Measurements from ENCODE around the gene REX1BD. TPM values are rescaled to one million over a fixed set of nuclear protein-coding genes. Genes with fewer than 3 reads are reported as not detected.

REX1BD gene
- total RNA-seq, 1 experiment from 2014 or later: 61.4 TPM

DNA sequence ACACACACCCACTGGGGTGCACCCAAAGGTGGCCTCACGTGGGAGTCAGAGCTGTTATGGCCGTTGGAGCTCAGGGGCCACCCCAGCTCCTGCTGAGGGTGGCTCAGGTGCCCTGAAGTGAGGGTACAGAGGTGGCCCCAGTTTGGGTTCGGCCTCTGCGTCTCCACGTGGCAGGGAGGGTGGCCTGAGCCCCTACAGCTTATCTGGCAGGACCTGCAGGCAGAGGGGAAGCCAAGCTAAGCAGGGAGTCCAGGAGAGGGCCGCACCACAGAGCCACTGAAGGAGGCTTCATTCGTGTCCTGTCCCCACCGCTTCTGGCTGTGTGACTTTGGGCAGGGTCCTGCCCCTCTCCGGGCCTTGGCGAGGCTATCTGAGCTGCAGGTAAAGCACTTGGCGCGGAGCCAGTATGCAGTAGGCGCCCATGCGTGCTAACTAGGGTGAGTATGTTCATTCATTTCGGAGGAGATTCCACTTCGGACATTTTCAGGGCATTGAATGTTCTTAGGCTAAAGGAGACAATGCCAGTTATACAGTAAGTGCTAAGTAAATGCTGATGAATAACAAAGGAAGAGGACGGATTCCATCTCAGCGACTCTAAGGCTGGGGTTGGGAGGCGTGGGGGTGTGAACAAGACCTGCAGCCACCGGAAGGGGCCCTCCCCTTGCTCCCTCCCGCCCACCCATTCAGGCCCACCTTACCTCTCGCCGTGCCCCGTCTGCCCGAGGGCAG is 4.9 kb downstream of the REX1BD start:
- intact Hi-C loops (cut with micrococcal nuclease; ENCODE audit: unreplicated experiment): loop anchor here (5.0 to 10.0 kb wide), 4 partner anchors 84 to 324 kb away; partner anchors contain the start of genes COPE and DDX49
- CTCF ChIA-PET: interaction anchor here (0.6 to 1.2 kb wide), 2 partner anchors 106 to 253 kb away, joined by 4 to 7 read pairs; no protein-coding TSS in a partner anchor
- H3K27ac ChIP-seq (ENCODE audit: low read depth, low read length, poor library complexity, severe bottlenecking): peak overlapping the region; percentile 41
- no peak overlapping the region for H3K4me3 ChIP-seq (ENCODE audit: low read depth, low read length, poor library complexity, severe bottlenecking)
- TF ChIP-seq EZH2 (IDR thresholded peaks at IDR 0.05; ENCODE audit: borderline replicate concordance, low read depth, low read length, poor library complexity, severe bottlenecking): no peak
- TF ChIP-seq, protein P1, sequence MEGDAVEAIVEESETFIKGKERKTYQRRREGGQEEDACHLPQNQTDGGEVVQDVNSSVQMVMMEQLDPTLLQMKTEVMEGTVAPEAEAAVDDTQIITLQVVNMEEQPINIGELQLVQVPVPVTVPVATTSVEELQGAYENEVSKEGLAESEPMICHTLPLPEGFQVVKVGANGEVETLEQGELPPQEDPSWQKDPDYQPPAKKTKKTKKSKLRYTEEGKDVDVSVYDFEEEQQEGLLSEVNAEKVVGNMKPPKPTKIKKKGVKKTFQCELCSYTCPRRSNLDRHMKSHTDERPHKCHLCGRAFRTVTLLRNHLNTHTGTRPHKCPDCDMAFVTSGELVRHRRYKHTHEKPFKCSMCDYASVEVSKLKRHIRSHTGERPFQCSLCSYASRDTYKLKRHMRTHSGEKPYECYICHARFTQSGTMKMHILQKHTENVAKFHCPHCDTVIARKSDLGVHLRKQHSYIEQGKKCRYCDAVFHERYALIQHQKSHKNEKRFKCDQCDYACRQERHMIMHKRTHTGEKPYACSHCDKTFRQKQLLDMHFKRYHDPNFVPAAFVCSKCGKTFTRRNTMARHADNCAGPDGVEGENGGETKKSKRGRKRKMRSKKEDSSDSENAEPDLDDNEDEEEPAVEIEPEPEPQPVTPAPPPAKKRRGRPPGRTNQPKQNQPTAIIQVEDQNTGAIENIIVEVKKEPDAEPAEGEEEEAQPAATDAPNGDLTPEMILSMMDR (conservative IDR thresholded peaks at IDR 0.05; ENCODE audit: low read depth, low read length): no peak
- H3K36me3 ChIP-seq (ENCODE audit: insufficient read depth, low read length, poor library complexity, severe bottlenecking): peaks cover 23% of the 10 kb centered on the region
- H3K9me3 ChIP-seq (ENCODE audit: low read depth, low read length, poor library complexity, severe bottlenecking): no peaks in the 10 kb centered on the region
- peaks cover 62% of the 10 kb centered on the region for H3K4me1 ChIP-seq (ENCODE audit: insufficient read depth, low read length, poor library complexity, severe bottlenecking)
- H3K27me3 ChIP-seq (replicated peaks; ENCODE audit: insufficient read depth, low read depth, low read length, poor library complexity): no peaks in the 10 kb centered on the region
- POLR2A ChIA-PET (ENCODE audit: low non-redundant PET): interaction anchor here (0.5 to 0.6 kb wide), 2 partner anchors 25 to 243 kb away, joined by 4 to 6 read pairs; no protein-coding TSS in a partner anchor
- DNase-seq (ENCODE audit: low spot score): no peak
- BruUV-seq (replicated peaks): no TSS peak

DNA sequence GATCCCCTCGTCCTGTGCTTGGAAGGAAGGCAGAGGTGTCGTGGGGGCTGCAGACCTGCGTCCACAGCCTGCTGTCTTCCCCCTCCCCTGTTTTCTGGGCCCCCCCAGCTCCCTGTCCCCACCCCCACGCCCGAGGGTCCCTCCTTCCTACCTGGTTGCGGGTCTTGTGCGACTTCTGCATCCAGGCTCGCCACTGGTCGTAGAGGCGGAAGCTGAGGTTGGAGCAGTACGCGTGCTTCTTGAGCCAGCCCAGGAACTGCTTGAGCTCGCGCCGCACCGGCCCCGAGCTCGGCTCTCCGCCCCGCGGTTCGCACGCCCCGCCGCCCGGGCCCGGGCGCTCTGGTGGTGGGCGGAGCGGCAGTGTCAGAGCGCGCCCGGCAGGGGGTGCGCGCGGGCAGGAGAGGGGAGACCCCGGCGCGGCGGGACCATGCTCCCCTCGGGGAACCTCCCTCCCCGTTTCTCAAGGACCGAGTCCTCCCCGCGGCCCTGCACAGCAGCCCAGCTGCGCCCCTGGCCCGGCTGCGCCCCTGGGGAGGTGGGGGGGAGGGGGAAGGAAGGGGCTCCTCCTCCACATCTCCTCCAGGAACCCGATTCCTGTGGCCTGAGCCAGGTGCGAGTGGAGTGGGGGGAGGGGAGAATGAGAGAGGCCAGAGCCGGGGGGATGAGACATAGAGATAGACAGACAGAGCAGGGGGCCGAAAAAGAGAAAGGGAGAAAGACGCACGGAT is 5.7 kb downstream of the REX1BD start:
- Histone ChIP-seq H3K36me3 (ENCODE audit: insufficient read depth, low read length, poor library complexity, severe bottlenecking) (peaks cover 30% of the 10 kb centered on the region), H3K9me3 (ENCODE audit: low read depth, low read length, poor library complexity, severe bottlenecking) (no peaks in the 10 kb centered on the region), H3K27me3 (replicated peaks; ENCODE audit: insufficient read depth, low read depth, low read length, poor library complexity) (no peaks in the 10 kb centered on the region), H3K27ac (ENCODE audit: low read depth, low read length, poor library complexity, severe bottlenecking) (peak overlapping the region; percentile 60), H3K4me3 (ENCODE audit: low read depth, low read length, poor library complexity, severe bottlenecking) (peak overlapping the region; percentile 25), H3K4me1 (ENCODE audit: insufficient read depth, low read length, poor library complexity, severe bottlenecking) (peaks cover 68% of the 10 kb centered on the region)
- no TSS peak for BruUV-seq (replicated peaks)
- intact Hi-C loops (cut with micrococcal nuclease; ENCODE audit: unreplicated experiment): loop anchor here (5.0 to 10.0 kb wide), 4 partner anchors 83 to 323 kb away; partner anchors contain the start of genes COPE and DDX49
- CTCF ChIA-PET: interaction anchor here (0.6 to 1.2 kb wide), 2 partner anchors 105 to 253 kb away, joined by 4 to 7 read pairs; no protein-coding TSS in a partner anchor
- POLR2A ChIA-PET (ENCODE audit: low non-redundant PET): interaction anchor here (0.5 to 0.7 kb wide), 3 partner anchors 24 to 252 kb away, joined by 3 to 6 read pairs (median 4); no protein-coding TSS in a partner anchor
- TF ChIP-seq, protein P1 (conservative IDR thresholded peaks at IDR 0.05; ENCODE audit: low read depth, low read length): peak; percentile 62
- TF ChIP-seq EZH2 (IDR thresholded peaks at IDR 0.05; ENCODE audit: borderline replicate concordance, low read depth, low read length, poor library complexity, severe bottlenecking): no peak
- peak; percentile 86 for DNase-seq (ENCODE audit: low spot score)

DNA sequence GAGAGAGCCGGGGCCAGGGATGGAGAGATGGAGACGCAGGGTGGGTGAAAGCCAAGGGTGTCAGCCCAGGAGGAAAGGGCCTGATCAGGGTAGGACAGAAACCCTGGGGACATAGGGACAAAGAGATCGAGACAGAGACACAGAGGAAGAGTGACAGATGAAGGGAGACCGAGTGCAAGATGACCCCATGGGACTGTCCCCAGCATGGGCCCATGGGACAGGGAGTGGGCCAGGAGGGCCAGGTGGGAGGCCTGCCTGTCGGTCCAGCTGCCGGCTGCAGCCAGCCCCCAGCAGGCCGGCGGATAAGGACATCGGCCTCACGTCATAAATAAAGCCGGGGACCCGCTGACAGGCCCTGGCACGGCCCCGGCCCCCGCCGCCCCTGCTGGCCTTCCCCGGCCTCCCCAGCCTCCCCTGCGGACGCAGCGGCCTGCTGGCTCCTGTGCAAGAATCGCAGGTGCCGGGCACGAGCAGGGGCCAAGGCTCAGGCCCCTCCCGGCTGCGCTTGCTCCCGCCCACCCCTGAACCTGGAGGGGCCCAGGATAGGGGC is 6.3 kb downstream of the REX1BD start:
- Histone ChIP-seq H3K9me3 (ENCODE audit: low read depth, low read length, poor library complexity, severe bottlenecking) (no peaks in the 10 kb centered on the region), H3K27ac (ENCODE audit: low read depth, low read length, poor library complexity, severe bottlenecking) (peak overlapping the region; percentile 60), H3K36me3 (ENCODE audit: insufficient read depth, low read length, poor library complexity, severe bottlenecking) (peaks cover 33% of the 10 kb centered on the region), H3K27me3 (replicated peaks; ENCODE audit: insufficient read depth, low read depth, low read length, poor library complexity) (no peaks in the 10 kb centered on the region), H3K4me3 (ENCODE audit: low read depth, low read length, poor library complexity, severe bottlenecking) (peak overlapping the region; percentile 25), H3K4me1 (ENCODE audit: insufficient read depth, low read length, poor library complexity, severe bottlenecking) (peaks cover 68% of the 10 kb centered on the region)
- ChIA-PET CTCF (interaction anchor here (1.2 kb wide), 1 partner anchor 252 kb away, joined by 7 read pairs; no protein-coding TSS in a partner anchor), POLR2A (ENCODE audit: low non-redundant PET) (interaction anchor here (0.6 to 0.7 kb wide), 2 partner anchors 252 to 727 kb away, joined by 3 to 6 read pairs; no protein-coding TSS in a partner anchor)
- BruUV-seq (replicated peaks): no TSS peak
- TF ChIP-seq, protein P1 (conservative IDR thresholded peaks at IDR 0.05; ENCODE audit: low read depth, low read length): no peak
- no peak for TF ChIP-seq EZH2 (IDR thresholded peaks at IDR 0.05; ENCODE audit: borderline replicate concordance, low read depth, low read length, poor library complexity, severe bottlenecking)
- intact Hi-C loops (cut with micrococcal nuclease; ENCODE audit: unreplicated experiment): loop anchor here (5.0 to 10.0 kb wide), 4 partner anchors 82 to 322 kb away; partner anchors contain the start of genes COPE and DDX49
- no peak for DNase-seq (ENCODE audit: low spot score)
